NCI-H748 (cell line): Measurements from ENCODE around the gene PDZK1.
A peak's percentile ranks its signal among the peaks of the same experiment; 100 is the strongest.
"Not testable (repeated sequence)": the region's sequence is repeated elsewhere in the genome, so short reads cannot be mapped to it uniquely, and the experiment has no call there.

Experiments used
- DNase-seq: peaks from one replicate; lab custom pipeline; 2025; ENCODE audit not compliant: unreplicated experiment; lab: John Stamatoyannopoulos, UW

Gene PDZK1

GRCh38 chr1:145662502-145662901, 44.7 kb downstream of the PDZK1 start:
- DNase-seq, result peak; percentile 68

DNA sequence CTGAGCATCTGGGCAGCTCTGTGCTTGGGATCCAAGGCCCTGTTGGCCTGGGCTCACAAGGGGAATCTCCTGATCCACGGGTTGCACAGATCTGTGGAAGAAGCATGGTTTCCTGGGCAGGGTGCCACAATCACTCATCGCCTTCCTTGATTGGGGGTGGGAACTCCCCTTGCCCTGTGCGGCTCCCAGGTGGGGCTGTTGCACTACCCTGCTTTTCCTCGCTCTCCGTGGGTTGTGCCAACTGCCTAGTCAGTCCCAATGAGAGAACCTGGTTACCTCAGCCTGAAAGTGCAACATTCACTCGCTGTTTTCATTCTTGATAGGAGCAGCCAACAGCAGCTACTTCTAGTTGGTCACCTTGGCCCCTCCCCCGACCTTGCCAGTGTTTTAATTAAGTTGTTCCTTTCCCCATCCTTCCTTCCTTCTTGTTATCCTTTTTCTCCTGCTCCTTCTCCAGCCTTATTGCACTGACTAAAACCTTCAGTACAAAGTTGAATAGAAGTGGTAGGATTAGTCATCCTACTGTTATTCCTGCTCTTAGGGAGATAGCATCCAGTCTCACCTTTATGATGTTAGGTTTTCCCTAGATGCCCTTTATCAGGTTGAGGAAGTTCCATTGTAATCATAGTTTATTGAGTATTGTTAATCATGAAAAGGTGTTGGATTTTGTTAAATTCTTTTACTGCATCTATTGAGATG, 50.8 kb downstream of the PDZK1 start:
- DNase-seq, result not testable (repeated sequence)

- DNase-seq, result not testable (repeated sequence)
These were observed 63.2 kb downstream of the PDZK1 start for GRCh38 chr1:145643990-145644389.

DNA sequence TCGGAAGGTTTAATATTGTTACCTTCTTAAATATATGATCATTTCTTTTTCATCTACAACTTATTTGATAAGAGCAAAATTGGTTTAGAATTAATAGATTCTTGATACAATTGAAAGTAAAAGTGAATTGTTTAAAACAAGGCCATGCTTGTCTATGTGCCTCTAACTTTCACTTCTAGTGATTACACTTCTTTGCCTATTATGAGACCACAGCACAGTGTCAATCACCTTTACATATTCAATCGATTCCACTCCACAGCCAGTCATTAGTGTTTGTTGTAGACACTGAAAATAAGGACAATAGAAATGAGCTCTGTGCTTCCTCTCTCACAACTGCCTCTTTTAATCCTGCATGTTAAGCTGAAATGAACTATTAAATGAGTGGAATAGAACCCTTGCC, 65.3 kb downstream of the PDZK1 start:
- not testable (repeated sequence) for DNase-seq

GRCh38 chr1:145636237-145636636, 70.9 kb downstream of the PDZK1 start:
- DNase-seq, result not testable (repeated sequence)

GRCh38 chr1:145622177-145622576, 85.0 kb downstream of the PDZK1 start:
- DNase-seq, result not testable (repeated sequence)
